PC-3 (cell line): ENCODE measurements around the gene SLC4A4. TPM values are rescaled to one million over a fixed set of nuclear protein-coding genes. Genes with fewer than 3 reads are reported as not detected.

Experiments used
- ATAC-seq: fragments of 200-7000 bp; cut with Tn5 transposase; 2 replicates; pipeline ENCODE4 v1.9.1; 2020; ENCODE audit warnings: mild to moderate bottlenecking, moderate library complexity
- BruUV-seq: library from RNA; stranded (reverse); fragments of 400-500 nt; replicated peaks from 2 replicates; lab custom pipeline; 2021; lab: Mats Ljungman, UMichigan
- CTCF ChIA-PET: fragments of 300-600 bp; sonication (Branson Sonifier 250); formaldehyde crosslinking; loops from one replicate; lab custom pipeline; 2022; ENCODE audit warnings: antibody characterized with exemption; lab: Charles Lee
- POLR2A ChIA-PET: fragments of 300-600 bp; sonication (Branson Sonifier 250); formaldehyde crosslinking; loops from one replicate; lab custom pipeline; 2022; ENCODE audit warnings: antibody characterized with exemption; ENCODE audit not compliant: unreplicated experiment; lab: Charles Lee
- DNase-seq: peaks from one replicate; pipeline ENCODE4 v3.0.0-alpha.2; 2015
- H2AFZ ChIP-seq: fragments of 300-600 bp; sonication (generic); 2 replicates; pipeline ENCODE4 v1.6.0; 2016; ENCODE audit warnings: antibody characterized with exemption, low read length
- H3F3A ChIP-seq: fragments of 300-600 bp; sonication (generic); one replicate; pipeline ENCODE4 v1.6.0; 2017; ENCODE audit warnings: antibody characterized with exemption, low read length, control low read depth, mild to moderate bottlenecking; ENCODE audit not compliant: unreplicated experiment
- H3K27ac ChIP-seq: fragments of 300-600 bp; sonication (generic); 2 replicates; pipeline ENCODE4 v1.5.1; 2016; ENCODE audit warnings: mild to moderate bottlenecking, low read length
- H3K27me3 ChIP-seq: fragments of 300-600 bp; sonication (generic); 2 replicates; pipeline ENCODE4 v1.6.1; 2016; ENCODE audit warnings: low read length, mixed read lengths
- H3K36me3 ChIP-seq: fragments of 300-600 bp; sonication (generic); 2 replicates; pipeline ENCODE4 v1.6.1; 2016; ENCODE audit warnings: low read depth, mixed run types, low read length, mixed read lengths
- H3K4me1 ChIP-seq: fragments of 300-600 bp; sonication (generic); 2 replicates; pipeline ENCODE4 v1.5.1; 2016; ENCODE audit warnings: low read length; ENCODE audit not compliant: insufficient read depth
- H3K4me2 ChIP-seq: fragments of 300-600 bp; sonication (generic); 2 replicates; pipeline ENCODE4 v1.6.0; 2016; ENCODE audit warnings: low read length
- H3K4me3 ChIP-seq: fragments of 300-600 bp; sonication (generic); 2 replicates; pipeline ENCODE4 v1.5.1; 2016; ENCODE audit warnings: mild to moderate bottlenecking, low read length, mixed read lengths
- H3K79me2 ChIP-seq: fragments of 300-600 bp; sonication (generic); 2 replicates; pipeline ENCODE4 v1.6.1; 2017; ENCODE audit warnings: low read length, mixed read lengths
- H3K9ac ChIP-seq: fragments of 300-600 bp; sonication (generic); 2 replicates; pipeline ENCODE4 v1.6.0; 2016; ENCODE audit warnings: mild to moderate bottlenecking, low read length
- H3K9me2 ChIP-seq: fragments of 300-600 bp; sonication (generic); replicated peaks from 2 replicates; pipeline ENCODE4 v1.6.1; 2016; ENCODE audit warnings: mixed run types, low read length, mixed read lengths
- H3K9me3 ChIP-seq: fragments of 300-600 bp; sonication (generic); 2 replicates; pipeline ENCODE4 v1.6.1; 2016; ENCODE audit warnings: low read length, mixed read lengths
- H4K20me1 ChIP-seq: fragments of 300-600 bp; sonication (generic); 2 replicates; pipeline ENCODE4 v1.6.1; 2016; ENCODE audit warnings: low read length, mixed read lengths
- CTCF ChIP-seq: fragments of 300-600 bp; sonication (generic); conservative IDR thresholded peaks from 2 replicates; pipeline ENCODE4 v1.5.1; 2017; ENCODE audit warnings: antibody characterized with exemption, low read depth, mild to moderate bottlenecking, low read length
- EZH2 ChIP-seq: fragments of 300-600 bp; sonication (generic); IDR thresholded peaks from one replicate; pipeline ENCODE4 v1.6.1; 2017; ENCODE audit warnings: antibody characterized with exemption, mild to moderate bottlenecking, low read length; ENCODE audit not compliant: unreplicated experiment
- EZH2phosphoT487 ChIP-seq: fragments of 300-600 bp; sonication (generic); IDR thresholded peaks from 2 replicates; pipeline ENCODE4 v1.6.1; 2018; ENCODE audit warnings: mild to moderate bottlenecking, antibody characterized with exemption, low read length, borderline replicate concordance
- intact Hi-C: fragments of 100-400 bp; cut with micrococcal nuclease; formaldehyde crosslinking; loops from 2 replicates; pipeline ENCODE4 v1.9.0; 2023
- total RNA-seq: library from RNA; depleted of rRNA; stranded (reverse); fragments of >200 nt; gene quantifications from 2 replicates; pipeline ENCODE4 v1.2.3, GENCODE V29; 2014

Gene SLC4A4
- total RNA-seq, 1 experiment from 2014 or later, result 0.47 TPM

DNA sequence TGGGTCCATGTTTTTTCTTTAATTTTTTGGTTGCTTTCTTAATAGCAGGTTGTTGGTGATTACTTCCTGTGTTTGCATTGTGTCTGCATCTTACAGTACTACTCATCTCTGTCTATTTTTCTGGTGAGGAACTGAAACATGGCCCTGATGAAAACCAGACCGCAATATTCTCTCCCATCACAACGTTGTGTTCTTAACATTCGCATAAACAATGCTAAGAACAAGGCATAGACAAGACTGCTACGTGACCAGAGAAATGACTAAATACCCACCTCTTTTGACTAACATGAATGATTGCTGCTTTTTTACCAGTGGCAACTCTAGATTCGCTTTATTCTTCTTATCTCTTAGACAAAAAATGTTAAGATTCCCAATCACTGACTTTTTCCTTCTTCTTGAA is 266.0 kb downstream of the SLC4A4 start:
- DNase-seq (no peak), ATAC-seq (no peak)
- Histone ChIP-seq H3K9me2 (no peaks in the 10 kb centered on the region), H2AFZ (no peak overlapping the region), H3K79me2 (no peaks in the 10 kb centered on the region), H3K27me3 (no peaks in the 10 kb centered on the region), H3K4me1 (peaks cover 46% of the 10 kb centered on the region), H3K36me3 (no peaks in the 10 kb centered on the region), H4K20me1 (no peaks in the 10 kb centered on the region), H3K27ac (no peak overlapping the region), H3K4me2 (no peak overlapping the region), H3K9me3 (no peaks in the 10 kb centered on the region), H3K9ac (no peak overlapping the region), H3K4me3 (no peak overlapping the region), H3F3A (peaks cover 7% of the 10 kb centered on the region)
- intact Hi-C loops, result loop anchor here (5.0 kb wide), 2 partner anchors 227 to 317 kb away; no protein-coding TSS in a partner anchor
- ChIA-PET POLR2A (no interaction called here), CTCF (no interaction called here)
- BruUV-seq, result no TSS peak
- TF ChIP-seq EZH2 (no peak), EZH2phosphoT487 (no peak), CTCF (no peak)

- TF ChIP-seq EZH2, result no peak
- TF ChIP-seq CTCF, result no peak
- no peak for TF ChIP-seq EZH2phosphoT487
- H3K79me2 ChIP-seq, result no peaks in the 10 kb centered on the region
- ATAC-seq (no peak), DNase-seq (no peak)
- BruUV-seq, result no TSS peak
- no peak overlapping the region; the same call in 1 of the 2 replicates for H3K9ac ChIP-seq
- H3K4me2 ChIP-seq, result peak overlapping the region; percentile 74; the same call in 1 of the 2 replicates
- peaks cover 52% of the 10 kb centered on the region for H3K4me1 ChIP-seq
- H3F3A ChIP-seq, result peaks cover 7% of the 10 kb centered on the region
- no peaks in the 10 kb centered on the region for H3K9me3 ChIP-seq
- POLR2A ChIA-PET, result no interaction called here
- no peaks in the 10 kb centered on the region for H3K27me3 ChIP-seq
- no peaks in the 10 kb centered on the region for H3K36me3 ChIP-seq
- no peak overlapping the region for H2AFZ ChIP-seq
- no peaks in the 10 kb centered on the region for H3K9me2 ChIP-seq
- CTCF ChIA-PET, result no interaction called here
- H3K4me3 ChIP-seq, result no peak overlapping the region
- intact Hi-C loops, result loop anchor here (5.0 kb wide), 2 partner anchors 230 to 320 kb away; no protein-coding TSS in a partner anchor
- peak overlapping the region; percentile 90 for H3K27ac ChIP-seq
- no peaks in the 10 kb centered on the region for H4K20me1 ChIP-seq
These were observed 268.3 kb downstream of the SLC4A4 start for GRCh38 chr4:71607109-71607508.
